HG03354 (cell line): Measurements from ENCODE around the gene ADAM23.

Experiments
- ATAC-seq: cut with Tn5 transposase; IDR thresholded peaks from one replicate; pipeline ENCODE4 v1.9.1; 2021; ENCODE audit warnings: mild to moderate bottlenecking; ENCODE audit not compliant: unreplicated experiment, poor library complexity, severe bottlenecking

ADAM23 gene

DNA sequence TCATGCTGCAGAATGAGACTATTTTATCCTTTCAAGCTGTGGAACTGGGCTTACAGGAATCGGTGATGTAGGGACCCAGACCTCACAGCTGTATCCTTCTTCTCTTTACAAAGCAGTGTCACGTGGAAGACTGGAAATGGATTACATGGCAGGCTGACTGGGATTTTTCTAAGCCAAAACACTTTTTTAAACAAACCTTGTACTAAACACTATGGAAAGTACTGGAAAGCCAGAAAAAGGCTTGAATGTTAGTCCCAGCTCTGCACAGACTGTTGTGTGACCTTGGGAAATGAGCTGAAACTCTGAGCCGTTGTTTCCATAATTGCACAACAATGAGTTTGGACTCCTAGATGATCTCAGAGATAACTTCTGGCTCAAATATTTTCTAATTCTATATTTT is 7.6 kb upstream of the ADAM23 start:
- no peak for ATAC-seq

DNA sequence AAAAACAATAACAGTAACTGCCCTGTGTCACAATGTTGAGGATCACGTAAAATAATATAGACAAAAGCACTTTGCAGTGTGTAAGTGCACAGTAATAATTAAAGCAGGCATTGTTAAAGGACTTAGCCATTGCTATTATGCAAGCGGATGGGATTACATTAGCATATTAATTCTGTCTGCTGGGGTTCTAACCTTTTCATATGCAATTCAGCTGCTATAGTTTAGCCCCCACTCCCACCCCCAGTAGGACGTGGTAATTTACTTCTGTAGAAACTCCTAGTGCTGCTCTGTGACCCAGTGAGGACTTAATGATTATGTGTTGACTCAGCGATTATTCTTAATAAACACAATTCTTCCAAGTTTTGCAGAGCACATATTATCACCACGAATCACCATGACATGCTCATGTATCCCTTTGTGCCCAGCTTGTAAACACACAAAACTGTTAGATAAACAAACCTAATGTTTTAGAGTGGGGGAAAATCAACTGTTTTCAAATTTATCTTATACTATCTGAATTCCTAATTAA is 5.1 kb upstream of the ADAM23 start:
- ATAC-seq, result no peak

- ATAC-seq, result no peak
These were observed 879 bp upstream of the ADAM23 start for GRCh38 chr2:206442474-206442832.

DNA sequence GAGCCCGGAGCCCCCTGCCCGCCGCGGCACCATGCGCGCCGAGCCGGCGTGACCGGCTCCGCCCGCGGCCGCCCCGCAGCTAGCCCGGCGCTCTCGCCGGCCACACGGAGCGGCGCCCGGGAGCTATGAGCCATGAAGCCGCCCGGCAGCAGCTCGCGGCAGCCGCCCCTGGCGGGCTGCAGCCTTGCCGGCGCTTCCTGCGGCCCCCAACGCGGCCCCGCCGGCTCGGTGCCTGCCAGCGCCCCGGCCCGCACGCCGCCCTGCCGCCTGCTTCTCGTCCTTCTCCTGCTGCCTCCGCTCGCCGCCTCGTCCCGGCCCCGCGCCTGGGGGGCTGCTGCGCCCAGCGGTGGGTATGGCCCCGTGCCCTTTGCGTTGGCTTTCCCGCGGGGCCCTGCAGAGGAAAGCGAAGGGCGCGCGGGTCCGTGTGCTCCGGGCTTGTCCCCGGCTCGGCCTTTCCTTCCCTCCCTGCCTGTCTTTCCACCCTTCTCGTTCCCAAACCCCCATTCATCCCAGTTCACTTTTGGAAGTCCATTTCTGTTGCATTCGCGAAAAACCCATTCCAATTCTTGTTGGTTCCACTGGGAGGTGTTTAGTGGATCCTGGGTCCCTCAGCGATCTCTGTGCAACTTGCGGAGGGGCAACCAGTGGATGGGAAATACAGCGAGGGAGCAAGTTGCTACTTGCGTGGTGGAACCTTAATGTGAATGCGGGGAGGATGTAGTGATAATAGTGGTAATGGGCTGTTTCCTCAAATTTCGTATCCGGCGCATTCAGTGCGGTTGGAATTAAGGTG is 599 bp downstream of the ADAM23 start:
- peak; percentile 71 for ATAC-seq

- ATAC-seq, result no peak
These were observed 2.6 kb downstream of the ADAM23 start for GRCh38 chr2:206445948-206446347.

- ATAC-seq, result no peak
These were observed 8.9 kb downstream of the ADAM23 start for GRCh38 chr2:206452242-206452641.

DNA sequence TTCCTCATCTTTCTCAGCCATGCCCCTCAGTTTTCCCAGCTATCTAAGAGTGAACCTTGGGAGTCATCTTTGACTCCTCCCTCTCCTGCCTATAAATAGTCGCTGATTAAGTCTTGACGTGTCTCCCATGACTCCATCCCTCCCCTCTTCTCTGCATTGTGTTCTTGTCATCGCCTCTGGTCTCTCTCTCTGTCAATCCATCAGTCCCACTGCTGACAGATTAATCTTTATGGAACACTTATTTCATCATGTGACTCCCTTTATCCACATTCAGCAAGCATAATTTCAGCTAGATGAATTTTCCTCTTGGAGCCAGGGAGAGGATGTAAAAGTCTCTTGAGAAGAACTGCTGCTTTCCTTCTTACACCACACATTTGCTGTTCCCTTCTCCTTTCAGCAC is 9.4 kb downstream of the ADAM23 start:
- no peak for ATAC-seq

- no peak for ATAC-seq
These were observed 12.9 kb downstream of the ADAM23 start for GRCh38 chr2:206456078-206456754.

- ATAC-seq, result peak; percentile 91
These were observed 13.9 kb downstream of the ADAM23 start for GRCh38 chr2:206457188-206457634.

- no peak for ATAC-seq
These were observed 19.0 kb downstream of the ADAM23 start for GRCh38 chr2:206462240-206462854.

- ATAC-seq, result no peak
These were observed 20.4 kb downstream of the ADAM23 start for GRCh38 chr2:206463685-206464084.

DNA sequence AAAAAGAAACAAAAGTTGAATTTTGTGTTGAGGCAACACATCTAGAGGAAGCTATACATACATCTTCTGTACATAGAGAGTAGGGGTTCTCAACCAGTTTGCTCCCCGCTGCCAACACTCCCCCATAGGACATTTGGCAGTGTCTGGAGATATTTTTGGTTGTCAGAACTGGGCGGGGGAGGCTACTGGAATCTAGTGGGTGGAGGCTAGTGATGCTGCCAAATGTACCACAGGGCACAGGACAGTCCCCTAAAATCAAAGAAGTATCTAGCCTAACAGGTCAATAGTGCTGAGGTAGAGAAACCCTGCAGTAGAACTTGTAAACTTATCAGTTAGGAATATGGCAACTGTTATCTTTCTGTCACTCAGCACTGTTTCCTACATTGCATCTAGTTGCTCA is 21.3 kb downstream of the ADAM23 start:
- no peak for ATAC-seq

- no peak for ATAC-seq
These were observed 28.3 kb downstream of the ADAM23 start for GRCh38 chr2:206471524-206472062.

DNA sequence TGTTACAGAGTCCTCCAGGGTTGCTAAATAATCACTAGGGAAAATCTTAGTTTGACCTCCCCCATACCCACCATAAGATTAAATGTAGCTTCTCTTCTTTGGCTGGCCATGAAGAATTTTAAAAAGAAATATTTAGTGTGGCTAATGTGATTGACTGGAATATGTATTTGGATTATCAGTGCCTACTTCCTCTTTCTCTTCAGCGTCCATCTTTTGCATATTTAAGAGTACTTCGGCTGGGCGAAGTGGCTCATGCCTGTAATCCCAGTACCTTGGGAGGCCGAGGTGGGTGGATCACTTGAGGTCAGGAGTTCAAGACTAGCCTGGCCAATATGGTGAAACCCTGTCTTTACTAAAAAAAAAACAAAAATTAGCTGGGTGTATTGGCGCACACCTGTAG is 28.8 kb downstream of the ADAM23 start:
- ATAC-seq, result no peak

DNA sequence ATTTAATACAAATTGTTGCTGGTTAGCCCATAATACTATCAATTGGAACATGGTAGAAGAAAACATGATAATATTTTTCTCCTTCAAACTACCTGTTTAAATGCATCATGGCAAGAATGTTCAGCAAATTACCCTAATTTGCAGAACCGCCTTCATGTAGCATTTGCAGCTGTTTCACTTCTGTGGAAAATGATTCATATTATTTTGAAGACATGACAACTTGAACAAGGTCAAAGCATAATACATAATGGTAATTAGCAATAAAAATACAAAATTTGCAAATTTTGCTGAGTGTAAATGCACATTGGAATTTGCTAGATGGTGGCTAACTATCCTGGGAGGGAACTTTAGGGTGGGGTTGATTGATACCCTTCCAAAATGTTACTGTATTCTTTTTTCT is 30.8 kb downstream of the ADAM23 start:
- ATAC-seq, result no peak

DNA sequence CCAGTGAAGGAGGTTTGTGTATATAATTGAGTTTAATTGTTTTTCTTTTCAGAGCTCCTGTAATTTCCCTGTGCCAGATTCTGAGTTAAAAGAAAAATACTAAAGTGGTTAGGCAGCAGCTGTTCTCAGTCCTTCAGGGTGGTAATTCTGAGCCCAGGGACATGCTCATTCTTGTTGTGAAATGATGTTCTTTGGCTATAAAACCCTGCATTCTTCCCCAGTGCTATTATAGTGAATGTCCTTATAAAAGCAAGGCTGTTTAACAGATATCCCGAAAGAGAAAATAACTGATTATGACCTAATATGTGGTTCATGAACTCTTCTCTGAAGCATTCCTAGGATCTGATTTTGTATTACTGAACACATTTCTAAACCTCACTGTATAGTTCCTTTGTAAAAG is 34.0 kb downstream of the ADAM23 start:
- ATAC-seq, result no peak

GRCh38 chr2:206478340-206478739 is 35.0 kb downstream of the ADAM23 start:
- ATAC-seq, result no peak

DNA sequence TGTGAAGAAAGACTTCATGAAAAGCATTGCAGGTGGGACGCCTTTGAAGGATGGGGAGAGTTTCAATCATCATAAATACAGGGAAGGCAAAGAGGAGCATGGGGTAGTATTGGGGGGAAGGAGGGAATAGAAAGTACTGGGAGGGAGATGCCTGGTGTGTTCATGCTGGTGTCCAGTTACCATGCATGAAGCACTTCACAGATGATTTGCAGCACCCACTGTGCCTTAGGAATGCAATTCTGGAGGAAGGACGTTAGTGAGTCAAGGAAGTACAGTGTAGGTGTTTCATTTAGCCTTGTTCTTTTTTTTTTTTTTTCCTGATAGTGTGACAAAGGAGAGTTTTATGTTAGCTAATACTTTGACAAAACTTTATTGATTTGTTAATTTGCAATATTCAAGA is 36.8 kb downstream of the ADAM23 start:
- no peak for ATAC-seq

GRCh38 chr2:206480620-206481019 is 37.3 kb downstream of the ADAM23 start:
- ATAC-seq, result no peak

GRCh38 chr2:206481056-206481455 is 37.7 kb downstream of the ADAM23 start:
- ATAC-seq, result no peak
